GM18511 (cell line): ENCODE results near the gene CCR7.

Experiments
- ATAC-seq: cut with Tn5 transposase; IDR thresholded peaks from one replicate; pipeline ENCODE4 v1.9.1; 2021; ENCODE audit warnings: mild to moderate bottlenecking, moderate library complexity; ENCODE audit not compliant: unreplicated experiment

Gene CCR7

DNA sequence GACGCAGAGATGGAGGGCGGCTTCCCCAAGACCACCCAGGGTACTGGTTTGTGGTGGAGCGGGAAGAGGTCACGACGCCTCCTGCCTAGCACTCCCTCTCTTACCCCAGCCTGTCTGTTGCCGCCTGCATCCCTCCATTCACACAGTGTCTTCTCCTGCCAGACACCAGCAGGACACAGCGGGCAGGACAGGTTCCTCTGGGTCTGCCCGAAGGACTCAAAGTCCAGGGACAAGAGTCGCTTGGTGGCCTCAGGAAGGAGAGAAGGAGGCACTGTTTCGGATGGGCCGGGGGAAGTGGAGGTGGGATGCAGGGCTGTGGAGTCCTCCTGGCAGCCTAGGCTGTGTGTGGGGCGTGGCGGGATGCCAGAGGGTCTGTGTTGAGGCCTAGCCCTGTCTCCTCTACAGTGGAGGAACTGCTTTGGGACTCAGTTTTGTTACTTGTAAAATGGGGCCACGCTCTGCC lies 44.2 kb downstream of the CCR7 start:
- no peak for ATAC-seq

DNA sequence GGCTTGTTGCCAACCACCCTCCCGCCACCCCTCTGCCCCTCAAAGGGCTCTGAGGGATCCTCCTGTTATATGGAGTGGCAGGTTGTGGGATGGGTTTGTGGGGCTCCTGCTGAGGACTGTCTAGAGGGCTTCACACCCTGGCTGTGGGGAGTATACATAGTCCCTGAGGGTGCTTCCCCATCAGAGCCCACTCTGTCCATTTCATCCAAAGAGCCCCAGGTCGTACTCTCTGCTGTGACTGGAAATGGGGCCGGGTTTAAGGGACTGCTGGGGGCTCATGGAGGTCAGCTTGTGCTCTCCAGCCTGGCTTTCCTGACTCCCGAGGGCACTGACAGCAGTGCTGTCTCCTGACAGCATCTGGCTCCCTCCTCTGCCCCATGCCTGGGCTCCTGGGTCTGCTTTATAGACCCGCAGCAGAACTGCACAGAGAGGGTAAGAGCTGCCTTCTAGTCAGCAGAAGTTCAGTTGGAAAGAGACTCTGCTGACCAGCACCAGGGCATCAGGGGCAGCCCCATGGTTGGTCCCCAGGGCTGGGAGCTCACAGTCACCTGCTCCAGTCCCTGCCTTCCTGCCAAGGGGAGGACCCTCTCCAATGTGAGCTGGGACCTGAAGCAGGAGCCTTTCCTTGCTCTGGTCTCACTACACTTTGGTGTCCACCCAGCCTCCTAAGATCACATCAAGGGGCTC lies 46.0 kb downstream of the CCR7 start:
- no peak for ATAC-seq

DNA sequence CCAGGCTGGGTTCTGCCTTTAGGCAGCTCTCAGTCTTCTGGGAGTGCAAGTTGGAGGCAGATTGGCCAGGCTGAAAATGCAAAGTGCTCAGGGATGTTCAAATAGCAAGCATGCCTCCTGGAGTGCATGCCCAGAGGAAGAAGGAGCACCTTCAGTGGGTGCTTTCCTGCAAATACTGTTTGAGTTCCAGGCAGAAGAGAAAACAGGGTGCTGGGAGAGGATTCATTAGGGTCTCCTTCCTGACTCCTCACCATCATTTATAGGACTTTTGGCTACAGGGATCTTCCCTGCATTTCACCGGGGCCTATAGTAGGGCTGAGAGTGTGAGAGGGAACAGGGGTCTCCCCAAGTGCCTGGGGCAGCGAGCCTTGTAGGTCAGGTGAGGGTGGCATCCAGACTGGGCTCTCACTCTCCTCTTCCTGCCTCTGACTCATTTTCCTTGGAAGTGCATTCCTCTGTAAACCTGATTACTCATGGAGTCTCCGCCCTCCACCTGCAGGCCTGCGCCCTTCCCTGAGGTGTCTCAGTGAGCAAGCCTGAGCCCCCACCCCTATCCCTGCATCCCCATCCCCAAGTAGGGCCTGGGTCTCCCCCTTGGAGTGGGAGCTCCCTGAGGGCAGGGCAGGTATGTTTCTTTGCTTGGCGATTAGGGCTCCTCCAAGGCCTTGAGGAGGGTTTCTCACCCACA lies 46.7 kb downstream of the CCR7 start:
- ATAC-seq, result no peak

DNA sequence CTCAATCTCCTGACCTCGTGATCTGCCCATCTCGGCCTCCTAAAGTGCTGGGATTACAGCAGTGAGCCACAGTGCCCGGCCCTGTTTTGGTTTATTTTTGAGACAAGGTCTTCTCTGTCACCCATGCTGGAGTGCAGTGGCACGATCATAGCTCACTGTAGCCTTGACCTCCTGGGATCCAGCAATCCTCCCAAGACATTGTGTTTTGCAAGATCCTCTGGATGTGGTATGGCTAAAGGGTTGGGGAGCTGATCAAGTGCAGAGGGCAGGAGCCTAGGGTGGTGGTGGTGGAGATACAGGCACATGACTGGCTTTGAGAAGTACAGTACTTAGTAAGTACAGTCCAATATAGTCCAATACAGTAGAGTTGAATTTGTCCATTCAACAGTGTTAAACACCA lies 47.3 kb downstream of the CCR7 start:
- no peak for ATAC-seq

DNA sequence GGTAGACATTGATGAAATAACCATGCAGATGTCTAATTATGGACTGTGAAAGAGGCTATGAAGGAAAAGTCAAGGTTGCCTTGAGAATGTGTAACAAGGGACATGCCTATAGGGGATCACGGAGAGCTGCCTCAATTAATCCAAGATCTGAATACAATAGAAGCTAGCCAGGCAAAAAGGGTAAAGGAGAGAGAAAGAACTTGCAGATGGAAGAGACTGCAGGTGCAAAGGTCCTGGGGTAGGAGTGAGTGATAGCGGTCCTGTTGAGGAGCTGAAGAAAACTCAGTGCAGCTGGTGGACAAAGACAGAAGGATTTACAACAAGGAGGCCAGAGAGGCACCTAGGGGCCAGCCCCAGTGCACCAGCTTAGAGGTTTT lies 48.0 kb downstream of the CCR7 start:
- no peak for ATAC-seq

DNA sequence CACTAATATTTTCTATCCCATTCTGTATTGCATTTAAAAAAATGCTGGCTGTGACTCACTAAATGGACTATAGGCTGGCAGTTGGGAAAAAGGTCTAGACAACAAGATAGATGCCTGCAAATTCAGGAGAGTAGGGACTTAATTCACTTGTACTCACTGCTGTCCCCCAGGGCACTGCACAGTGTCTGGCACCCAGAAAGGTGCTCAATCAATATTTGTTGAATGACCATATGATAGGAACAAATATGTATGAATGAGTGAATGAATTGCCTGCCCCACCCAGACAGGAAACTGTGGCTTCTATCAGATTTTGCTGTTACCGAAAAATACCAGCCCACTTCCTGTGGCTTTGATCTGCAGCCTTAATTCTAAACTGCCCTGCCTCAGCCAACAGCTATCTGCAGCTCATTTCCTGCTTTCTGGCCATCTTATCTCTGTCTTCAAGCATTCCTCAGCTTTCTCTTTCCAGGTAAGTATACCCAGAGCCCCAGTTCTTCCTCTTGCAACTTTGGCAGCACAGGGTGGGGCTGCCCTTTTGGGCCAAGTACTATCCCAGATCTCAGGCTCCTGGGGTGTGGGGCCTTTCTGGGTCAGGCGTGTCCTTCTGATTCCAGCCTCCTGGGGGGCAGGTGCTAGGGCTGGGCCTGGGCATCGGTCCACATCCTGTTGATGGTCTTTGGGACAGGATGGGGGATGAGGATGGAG lies 48.5 kb downstream of the CCR7 start:
- peak; percentile 72 for ATAC-seq

DNA sequence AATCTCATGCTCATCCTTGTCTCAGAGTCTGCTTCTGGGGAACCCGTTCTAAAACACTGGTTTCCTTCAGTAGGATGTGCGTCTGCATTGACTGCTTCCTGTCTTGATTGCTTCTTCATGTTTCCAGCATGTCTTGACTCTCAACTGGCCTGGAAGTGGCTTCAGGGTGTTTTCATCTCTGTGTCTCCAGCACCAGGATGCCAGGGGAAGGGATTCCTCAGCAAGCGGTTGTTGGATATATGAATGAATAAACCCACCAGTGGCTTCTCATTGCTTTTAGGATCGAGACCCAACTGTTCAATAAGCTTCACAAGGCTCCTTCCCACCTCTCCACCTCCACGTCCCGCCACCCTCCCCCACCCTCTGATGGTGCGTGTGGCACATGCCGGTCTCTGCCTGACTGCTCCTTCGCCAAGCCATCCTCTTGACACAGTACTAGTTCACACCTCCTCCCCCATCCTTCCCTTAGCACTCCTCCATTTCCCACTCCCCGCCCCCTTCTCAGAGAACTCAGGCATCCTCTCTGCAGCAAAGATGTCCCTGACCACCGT lies 49.7 kb downstream of the CCR7 start:
- no peak for ATAC-seq

DNA sequence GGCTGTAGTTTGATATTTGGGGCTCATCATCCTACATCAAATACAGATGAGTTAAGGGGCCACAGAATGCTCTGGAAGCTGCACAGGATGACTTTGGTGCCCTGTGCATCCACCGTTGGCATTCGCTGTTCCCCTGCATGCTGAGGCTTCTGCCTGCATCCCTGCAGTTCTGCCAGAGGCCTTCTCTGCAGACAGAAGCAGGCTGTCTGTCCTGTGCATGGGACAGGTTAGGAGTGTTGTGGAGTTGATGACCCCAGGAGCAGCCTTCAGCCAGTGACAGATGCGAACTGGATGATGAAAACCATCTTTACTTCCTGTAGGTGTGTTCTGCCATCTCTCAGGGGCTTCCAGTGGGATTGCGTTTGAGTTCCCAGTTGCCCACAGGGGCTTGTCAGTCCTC lies 50.3 kb downstream of the CCR7 start:
- no peak for ATAC-seq

DNA sequence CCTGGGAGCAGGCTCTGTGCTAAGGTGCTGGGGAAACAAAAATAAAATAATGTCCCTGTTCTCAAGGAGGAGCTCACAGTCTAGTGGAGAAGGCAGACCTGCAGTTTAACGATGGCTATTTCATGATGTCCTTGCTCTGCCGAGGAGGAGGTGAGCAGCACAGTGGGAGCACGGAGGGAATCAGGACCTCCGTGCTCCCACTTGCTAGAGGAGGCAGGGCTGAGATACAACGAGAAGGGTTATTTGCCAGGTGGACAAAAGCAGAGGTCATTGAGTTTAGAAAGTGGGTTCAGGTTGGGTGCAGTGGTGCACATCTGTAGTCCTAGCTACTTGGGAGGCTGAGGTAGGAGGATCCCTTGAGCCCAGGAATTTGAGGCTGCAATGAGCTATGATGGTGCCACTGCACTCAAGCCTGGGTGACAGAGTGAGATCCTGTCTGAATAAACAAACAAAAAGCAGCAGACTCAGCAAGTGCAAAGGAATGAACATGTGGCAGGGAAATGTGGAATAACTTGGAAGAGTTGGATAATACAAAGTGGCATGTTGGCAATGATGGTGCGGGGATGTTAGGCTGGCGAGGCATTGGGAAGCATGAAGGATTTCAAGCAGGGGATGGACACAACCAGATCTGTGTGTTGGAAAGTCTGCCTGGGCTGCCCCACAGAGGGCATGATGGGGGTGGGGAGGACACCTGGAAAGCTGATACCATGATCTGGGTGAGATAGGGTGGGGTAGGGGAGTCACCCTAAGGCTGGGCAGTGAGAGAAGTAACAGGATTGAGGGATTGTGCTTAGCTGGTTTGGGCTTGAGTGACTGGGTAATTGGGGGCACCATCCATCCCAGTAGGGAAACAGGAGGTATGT lies 51.0 kb downstream of the CCR7 start:
- no peak for ATAC-seq

DNA sequence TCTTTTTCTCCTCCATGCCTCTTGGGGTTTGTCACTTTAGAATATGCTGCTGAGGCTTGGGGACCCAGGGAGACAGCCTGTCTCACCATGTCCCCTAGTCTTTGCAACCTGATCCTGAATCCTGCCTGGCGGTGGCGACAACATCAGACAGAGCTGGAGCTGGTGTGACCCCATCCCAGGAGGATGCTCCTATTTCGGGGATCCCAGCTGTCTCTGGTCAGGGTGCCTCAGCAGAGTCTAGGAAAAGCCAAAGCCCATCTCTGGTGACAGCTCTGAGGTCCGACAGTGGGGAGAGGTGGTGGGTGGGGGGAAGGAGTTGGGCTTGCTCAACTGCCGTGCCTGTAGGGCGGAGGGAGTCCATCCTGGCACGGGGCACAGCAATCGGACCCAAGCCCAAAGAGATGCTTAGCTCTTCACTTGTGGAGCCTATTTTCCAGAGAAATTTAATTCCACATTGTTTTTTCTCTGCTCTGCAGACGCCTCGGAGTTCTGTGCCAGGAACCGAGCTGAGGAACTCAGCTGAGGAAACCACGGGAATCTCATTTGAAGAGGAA lies 53.5 kb downstream of the CCR7 start:
- ATAC-seq, result no peak

DNA sequence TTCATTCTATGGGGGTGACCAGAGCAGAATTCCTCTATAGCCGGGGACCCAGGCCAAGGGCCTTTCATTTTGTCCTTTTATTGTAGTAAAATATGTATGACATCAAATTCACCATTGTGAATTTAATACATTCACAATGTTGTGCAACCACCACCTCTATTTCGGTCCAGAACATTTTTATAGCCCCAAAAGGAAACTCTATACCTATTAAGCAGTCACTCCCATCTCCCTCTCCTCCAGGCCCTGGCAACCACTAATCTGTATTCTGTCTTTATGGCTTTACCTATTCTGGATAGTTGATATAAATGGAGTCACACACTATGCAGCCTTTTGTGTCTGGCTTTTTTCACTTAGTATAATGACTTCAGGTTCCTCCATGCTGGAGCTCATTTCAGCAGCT lies 54.1 kb downstream of the CCR7 start:
- ATAC-seq, result no peak

DNA sequence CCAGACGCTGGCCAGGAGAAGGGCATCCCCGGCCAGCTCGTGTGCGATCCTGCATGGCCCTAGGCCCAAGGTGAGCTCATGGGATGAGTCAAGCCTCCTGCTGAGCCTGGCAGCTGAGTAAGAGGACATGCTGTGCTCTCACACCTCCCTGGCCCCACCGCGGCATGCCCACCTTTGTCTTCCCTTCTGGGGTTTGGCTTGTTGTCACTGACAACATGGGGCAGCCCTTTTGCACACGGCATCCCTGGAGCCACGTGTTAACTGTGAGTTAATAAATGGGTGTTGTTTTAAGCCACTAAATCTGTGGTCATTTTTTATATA lies 55.0 kb downstream of the CCR7 start:
- no peak for ATAC-seq

DNA sequence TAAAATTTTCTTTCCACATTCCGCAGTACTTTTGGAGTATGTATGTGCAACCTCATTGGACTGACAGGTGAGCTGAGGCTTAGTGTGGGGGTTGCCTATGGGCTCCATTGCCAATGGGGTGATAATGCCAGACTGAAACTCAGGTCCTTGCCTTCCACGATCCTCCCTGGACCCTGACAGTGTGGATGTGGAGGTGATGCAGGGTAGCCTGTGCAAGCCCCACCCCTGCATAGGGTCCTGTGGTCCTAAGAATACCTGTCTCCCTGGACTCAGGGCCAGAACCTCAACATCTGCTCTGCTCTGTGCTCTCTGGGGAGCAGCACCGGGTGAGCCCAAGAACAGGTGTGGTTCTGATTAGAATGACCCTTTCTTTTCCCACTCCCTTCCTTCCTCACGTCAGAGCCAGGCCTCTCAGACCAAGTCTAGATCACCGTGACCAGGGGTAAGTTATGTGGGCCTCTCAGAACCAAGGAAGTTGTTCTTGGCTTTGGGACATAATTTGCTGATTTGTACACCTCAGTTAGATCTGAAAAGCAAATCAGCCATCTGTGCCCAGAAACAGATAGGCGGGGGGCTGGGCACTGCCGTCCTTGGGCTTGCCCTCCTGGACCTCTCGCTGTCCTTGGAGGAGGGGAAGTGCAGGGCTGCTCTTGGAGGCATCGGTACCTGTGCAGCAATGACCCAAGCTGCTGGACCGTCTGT lies 55.5 kb downstream of the CCR7 start:
- no peak for ATAC-seq

DNA sequence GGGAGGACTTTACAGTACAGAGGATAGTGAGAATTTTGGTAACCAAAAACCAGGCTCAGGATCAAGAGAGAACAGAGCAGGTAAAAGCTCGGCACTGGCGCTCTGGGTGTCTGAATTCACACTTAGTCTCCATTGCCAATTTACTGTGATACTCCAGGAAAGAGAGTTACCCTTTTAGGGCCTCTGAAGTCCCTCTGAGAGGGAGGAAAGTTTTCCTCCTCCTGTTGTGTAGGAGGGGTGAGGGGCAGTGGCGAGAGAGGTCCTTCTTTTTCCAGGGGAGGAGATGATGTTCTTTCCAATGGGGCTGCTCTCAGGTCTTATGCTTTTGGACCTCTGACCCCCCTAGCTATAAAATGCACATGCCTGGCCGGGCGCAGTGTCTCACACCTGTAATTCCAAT lies 58.5 kb downstream of the CCR7 start:
- ATAC-seq, result no peak
